ENCODE data around the gene POU6F1.

- TF ChIP-seq CTCF (IDR thresholded peaks at IDR 0.05; ENCODE audit: poor library complexity), result no peak
- TF ChIP-seq EZH2 (IDR thresholded peaks at IDR 0.05; ENCODE audit: borderline replicate concordance), result no peak
- no peak for TF ChIP-seq EZH2phosphoT487 (IDR thresholded peaks at IDR 0.05; ENCODE audit: low read depth, severe bottlenecking, unreplicated experiment)
Observed at GRCh38 chr12:51196547-51196946, 21.3 kb downstream of the POU6F1 start.

Data from hepatocyte (in vitro differentiated cells).